Measurements from ENCODE around the gene TRIM36. TPM values are rescaled to one million over a fixed set of nuclear protein-coding genes. Genes with fewer than 3 reads are reported as not detected.

The TRIM36 gene
- total RNA-seq, 1 experiment from 2014 or later: 0.15 TPM

GRCh38 chr5:115209279-115209678 is 39.6 kb upstream of the TRIM36 start:
- ChIA-PET CTCF (no interaction called here), POLR2A (ENCODE audit: unreplicated experiment) (no interaction called here)
- H3K4me1 ChIP-seq (ENCODE audit: insufficient read depth, low read length): no peaks in the 10 kb centered on the region
- no peaks in the 10 kb centered on the region; the same call in 1 of the 2 replicates for H3K36me3 ChIP-seq (ENCODE audit: low read depth, low read length)
- H4K20me1 ChIP-seq (ENCODE audit: low read length): no peaks in the 10 kb centered on the region
- intact Hi-C loops (cut with micrococcal nuclease): no loop called here
- H3K9me3 ChIP-seq (ENCODE audit: low read length): no peaks in the 10 kb centered on the region
- DNase-seq (no peak), ATAC-seq (no peak)
- H2AFZ ChIP-seq (ENCODE audit: low read length): no peak overlapping the region
- no TSS peak for BruUV-seq (replicated peaks)
- no peaks in the 10 kb centered on the region for H3K9me2 ChIP-seq (replicated peaks; ENCODE audit: low read length)
- H3K4me2 ChIP-seq (ENCODE audit: low read length): no peak overlapping the region
- TF ChIP-seq EZH2 (IDR thresholded peaks at IDR 0.05; ENCODE audit: low read length, unreplicated experiment) (no peak), EZH2phosphoT487 (IDR thresholded peaks at IDR 0.05; ENCODE audit: borderline replicate concordance, low read length) (no peak), CTCF (conservative IDR thresholded peaks at IDR 0.05; ENCODE audit: low read depth, low read length) (no peak)
- no peak overlapping the region for H3K4me3 ChIP-seq (ENCODE audit: low read length)
- H3K9ac ChIP-seq (ENCODE audit: low read length): no peak overlapping the region
- no peaks in the 10 kb centered on the region for H3K79me2 ChIP-seq (ENCODE audit: low read length)
- no peaks in the 10 kb centered on the region for H3K27me3 ChIP-seq (ENCODE audit: low read length)
- H3K27ac ChIP-seq (ENCODE audit: low read length): no peak overlapping the region
- no peaks in the 10 kb centered on the region for H3F3A ChIP-seq (ENCODE audit: low read length, unreplicated experiment)

- H3K4me1 ChIP-seq (ENCODE audit: insufficient read depth, low read length): no peaks in the 10 kb centered on the region
- CTCF ChIA-PET: no interaction called here
- no peaks in the 10 kb centered on the region for H3F3A ChIP-seq (ENCODE audit: low read length, unreplicated experiment)
- TF ChIP-seq CTCF (conservative IDR thresholded peaks at IDR 0.05; ENCODE audit: low read depth, low read length) (no peak), EZH2phosphoT487 (IDR thresholded peaks at IDR 0.05; ENCODE audit: borderline replicate concordance, low read length) (no peak), EZH2 (IDR thresholded peaks at IDR 0.05; ENCODE audit: low read length, unreplicated experiment) (no peak)
- no peak overlapping the region for H3K4me2 ChIP-seq (ENCODE audit: low read length)
- BruUV-seq (replicated peaks): no TSS peak
- intact Hi-C loops (cut with micrococcal nuclease): no loop called here
- H3K27me3 ChIP-seq (ENCODE audit: low read length): no peaks in the 10 kb centered on the region
- no peaks in the 10 kb centered on the region for H3K9me2 ChIP-seq (replicated peaks; ENCODE audit: low read length)
- H3K36me3 ChIP-seq (ENCODE audit: low read depth, low read length): no peaks in the 10 kb centered on the region
- DNase-seq: no peak
- H4K20me1 ChIP-seq (ENCODE audit: low read length): no peaks in the 10 kb centered on the region
- ATAC-seq: no peak
- H3K4me3 ChIP-seq (ENCODE audit: low read length): no peak overlapping the region
- H2AFZ ChIP-seq (ENCODE audit: low read length): no peak overlapping the region
- H3K27ac ChIP-seq (ENCODE audit: low read length): no peak overlapping the region
- H3K9me3 ChIP-seq (ENCODE audit: low read length): no peaks in the 10 kb centered on the region
- H3K9ac ChIP-seq (ENCODE audit: low read length): no peak overlapping the region
- no peaks in the 10 kb centered on the region for H3K79me2 ChIP-seq (ENCODE audit: low read length)
- POLR2A ChIA-PET (ENCODE audit: unreplicated experiment): no interaction called here
Observed at GRCh38 chr5:115202952-115203351, 33.2 kb upstream of the TRIM36 start.

- Histone ChIP-seq H3K27ac (ENCODE audit: low read length) (no peak overlapping the region), H3K9me2 (replicated peaks; ENCODE audit: low read length) (no peaks in the 10 kb centered on the region), H3K4me3 (ENCODE audit: low read length) (no peak overlapping the region), H3K9ac (ENCODE audit: low read length) (no peak overlapping the region), H3K4me2 (ENCODE audit: low read length) (no peak overlapping the region), H3F3A (ENCODE audit: low read length, unreplicated experiment) (no peaks in the 10 kb centered on the region), H2AFZ (ENCODE audit: low read length) (no peak overlapping the region), H3K79me2 (ENCODE audit: low read length) (no peaks in the 10 kb centered on the region), H3K36me3 (ENCODE audit: low read depth, low read length) (no peaks in the 10 kb centered on the region), H3K4me1 (ENCODE audit: insufficient read depth, low read length) (no peaks in the 10 kb centered on the region), H3K9me3 (ENCODE audit: low read length) (no peaks in the 10 kb centered on the region), H4K20me1 (ENCODE audit: low read length) (no peaks in the 10 kb centered on the region), H3K27me3 (ENCODE audit: low read length) (no peaks in the 10 kb centered on the region)
- BruUV-seq (replicated peaks): no TSS peak
- no peak for DNase-seq
- intact Hi-C loops (cut with micrococcal nuclease): no loop called here
- no peak for ATAC-seq
- ChIA-PET CTCF (no interaction called here), POLR2A (ENCODE audit: unreplicated experiment) (no interaction called here)
- TF ChIP-seq CTCF (conservative IDR thresholded peaks at IDR 0.05; ENCODE audit: low read depth, low read length): no peak
- TF ChIP-seq EZH2phosphoT487 (IDR thresholded peaks at IDR 0.05; ENCODE audit: borderline replicate concordance, low read length): no peak
- no peak for TF ChIP-seq EZH2 (IDR thresholded peaks at IDR 0.05; ENCODE audit: low read length, unreplicated experiment)
Observed at GRCh38 chr5:115196161-115196560, 26.5 kb upstream of the TRIM36 start.

All from PC-3 (cell line).